Kidney tubule cell (primary cell): ENCODE measurements around the gene DNAH14.
"Not testable (repeated sequence)": the region's sequence is repeated elsewhere in the genome, so short reads cannot be mapped to it uniquely, and the experiment has no call there.

Experiments
- DNase-seq: peaks from one replicate; pipeline ENCODE4 v3.0.0-alpha.2; 2018; ENCODE audit warnings: low spot score

Gene DNAH14

DNA sequence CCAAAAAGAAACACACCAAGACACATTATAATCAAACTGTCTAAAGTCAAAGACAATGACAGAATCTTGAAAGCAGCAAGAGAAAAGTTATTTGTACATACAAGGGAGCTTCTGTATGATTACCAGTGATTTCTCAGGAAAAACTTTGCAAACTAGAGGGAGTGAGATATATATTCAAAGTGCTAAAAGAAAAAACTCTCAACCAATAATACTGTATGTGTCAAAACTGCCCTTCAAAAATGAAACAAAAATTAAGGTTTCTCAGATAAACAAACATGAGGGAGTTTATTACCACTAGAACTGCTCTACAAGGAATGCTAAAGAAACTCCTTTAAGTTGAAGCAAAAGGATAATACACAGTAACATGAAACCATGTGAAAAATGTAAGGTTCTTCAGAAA is 418.9 kb downstream of the DNAH14 start:
- no peak for DNase-seq

DNA sequence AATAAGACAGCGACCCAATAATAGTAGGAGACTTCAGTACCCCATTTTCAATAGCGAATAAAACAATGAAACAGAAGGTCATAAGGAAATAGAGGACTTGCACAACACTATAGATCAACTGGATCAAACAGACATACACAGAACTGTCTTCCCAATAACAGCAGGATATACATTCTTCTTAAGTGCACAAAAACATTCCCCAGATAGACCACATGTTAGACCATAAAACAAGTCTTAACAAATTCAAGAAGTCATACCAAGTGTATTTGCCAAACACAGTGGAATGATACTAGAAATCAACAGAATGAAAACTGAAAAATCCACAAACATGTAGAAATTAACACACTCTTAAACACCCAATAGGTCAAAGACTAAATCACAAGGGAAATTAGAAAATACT is 420.4 kb downstream of the DNAH14 start:
- DNase-seq = no peak

DNA sequence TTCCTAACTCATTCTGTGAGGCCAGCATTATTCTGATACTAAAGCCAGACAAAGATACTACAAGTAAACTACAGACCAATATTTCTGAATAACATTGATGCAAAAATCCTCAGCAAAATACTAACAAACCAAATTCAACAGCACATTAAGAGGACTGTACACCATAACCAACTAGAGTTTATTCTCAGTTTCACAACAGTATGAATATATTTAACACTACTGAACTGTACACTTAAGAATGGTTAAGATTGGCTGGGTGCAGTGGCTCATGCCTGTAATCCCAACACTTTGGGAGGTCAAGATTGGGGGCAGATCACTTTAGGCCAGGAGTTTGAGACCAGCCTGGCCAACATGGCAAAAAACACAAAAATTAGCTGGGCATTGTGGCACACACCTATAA is 421.4 kb downstream of the DNAH14 start:
- no peak for DNase-seq

DNA sequence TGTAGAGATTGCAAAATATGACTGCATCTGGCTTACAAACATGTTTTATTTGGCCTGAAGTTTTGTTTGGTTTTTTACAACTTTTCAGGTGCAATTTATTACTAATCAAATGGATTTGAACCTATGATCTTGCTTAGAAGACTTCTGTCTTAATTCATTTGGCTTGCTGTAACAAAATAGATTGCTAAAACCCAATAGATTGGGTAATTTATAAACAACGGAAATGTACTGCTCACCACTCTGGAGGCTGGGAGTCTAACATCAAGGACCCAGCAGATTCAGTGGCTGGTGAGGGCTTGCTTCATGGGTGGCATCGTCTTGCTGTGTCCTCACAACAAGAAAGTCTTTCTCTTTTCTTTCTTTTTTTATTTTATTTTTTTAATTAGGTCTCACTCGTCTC is 425.4 kb downstream of the DNAH14 start:
- DNase-seq = no peak

DNA sequence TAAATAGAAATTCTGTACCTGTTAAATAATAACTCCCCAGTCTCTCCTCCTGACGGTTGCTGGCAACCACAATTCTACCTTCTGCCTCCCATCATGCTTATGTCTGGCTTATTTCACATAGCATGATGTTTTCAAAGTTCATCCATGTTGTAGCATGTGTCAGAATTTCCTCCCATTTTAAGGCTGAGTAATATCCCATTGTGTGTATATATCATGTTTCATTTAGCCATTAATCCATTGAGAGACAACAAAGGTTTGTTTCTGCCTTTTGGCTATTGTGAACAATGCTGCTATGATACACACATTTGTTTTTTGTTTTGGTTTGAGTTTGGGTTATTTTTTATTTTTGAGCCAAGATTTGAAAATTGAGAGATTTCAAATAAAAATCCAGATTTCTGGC is 426.4 kb downstream of the DNAH14 start:
- no peak for DNase-seq

DNA sequence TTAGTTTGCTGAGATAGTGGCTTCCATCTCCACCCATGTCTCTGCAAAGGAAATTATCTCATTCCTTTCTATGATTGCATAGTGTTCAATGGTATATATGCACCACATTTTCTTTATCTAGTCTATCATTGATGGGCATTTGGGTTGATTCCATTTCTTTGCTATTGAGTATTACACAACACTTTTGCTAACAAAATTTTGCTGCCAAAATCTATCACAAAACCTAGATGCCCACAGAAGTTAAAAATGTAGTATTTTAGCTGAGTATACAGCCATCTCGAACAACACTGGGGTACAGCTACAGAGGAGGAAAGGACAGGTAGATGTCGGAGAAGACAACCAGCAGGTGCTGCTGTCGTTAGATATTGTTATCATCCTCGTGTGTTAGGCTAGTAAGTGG is 430.6 kb downstream of the DNAH14 start:
- DNase-seq = no peak

DNA sequence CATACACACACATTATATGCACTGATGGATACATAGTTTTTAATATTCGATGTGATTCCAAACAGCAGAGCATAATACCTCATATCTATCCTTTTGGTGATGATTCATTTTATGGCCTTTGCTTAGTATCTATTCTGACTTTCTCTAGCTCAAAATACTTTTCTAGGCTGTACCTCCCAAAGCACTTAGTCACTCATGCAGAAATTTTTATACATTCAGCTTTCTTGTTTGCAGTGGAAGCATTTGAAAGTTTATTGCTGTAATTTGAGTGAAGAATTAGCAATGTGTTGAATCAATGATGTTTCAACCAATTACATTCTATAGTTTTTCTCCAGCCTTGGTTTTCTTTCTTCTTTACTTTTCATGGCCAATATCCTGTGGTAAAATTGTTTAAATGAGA is 431.7 kb downstream of the DNAH14 start:
- DNase-seq = no peak

DNA sequence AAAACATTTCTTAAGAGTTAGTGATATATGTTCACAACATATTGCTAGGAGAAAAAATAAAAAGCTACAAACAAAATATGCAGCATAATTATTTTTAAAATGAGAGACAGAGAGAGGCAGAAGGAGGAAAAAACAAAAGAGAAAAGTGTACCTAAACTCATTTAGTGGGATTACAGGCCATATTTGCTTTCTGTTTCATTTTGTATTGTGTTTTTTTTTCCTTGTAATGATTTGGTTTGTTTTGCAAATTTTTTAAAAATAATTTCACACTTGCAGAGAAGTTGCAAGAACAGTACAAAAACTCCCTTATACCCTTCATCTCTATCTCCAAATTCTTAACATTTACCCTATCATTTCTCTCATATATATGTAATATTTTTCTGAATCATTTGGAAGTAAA is 433.3 kb downstream of the DNAH14 start:
- no peak for DNase-seq

DNA sequence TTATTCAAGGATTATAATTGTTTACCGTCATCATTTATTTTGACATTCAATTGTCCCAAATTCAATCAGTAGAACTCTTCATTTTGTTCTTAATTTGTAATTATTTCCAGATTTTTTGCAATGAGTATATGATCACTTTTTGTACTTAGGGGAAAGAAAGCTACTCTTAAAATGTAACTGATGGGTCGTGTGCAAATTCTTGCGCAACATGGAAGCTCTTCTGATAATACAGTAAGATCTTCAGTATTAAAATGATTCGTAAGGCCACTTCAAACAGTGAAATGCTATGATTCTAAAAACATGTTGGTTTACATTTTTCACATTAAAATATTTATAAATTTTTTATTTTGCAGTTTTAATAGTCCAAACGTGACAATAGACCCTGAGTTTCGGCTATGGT is 435.0 kb downstream of the DNAH14 start:
- no peak for DNase-seq

DNA sequence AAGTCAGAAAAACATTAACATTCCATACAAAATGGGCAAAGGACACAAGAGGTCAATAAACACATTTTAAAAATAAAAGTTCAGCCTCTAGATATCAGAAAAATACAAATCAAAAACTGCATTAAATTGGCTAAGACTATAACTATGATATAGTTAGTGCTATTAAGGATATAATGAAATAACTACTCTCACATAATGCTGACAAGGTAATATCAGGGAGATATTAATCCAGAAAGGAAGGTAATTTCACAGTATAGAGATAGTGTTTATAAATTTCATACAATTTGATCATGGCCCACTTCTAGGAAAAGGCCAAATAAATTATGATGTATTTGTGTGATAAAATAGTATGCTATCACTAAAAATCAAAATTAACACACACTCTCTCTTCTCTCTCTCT is 436.5 kb downstream of the DNAH14 start:
- no peak for DNase-seq

DNA sequence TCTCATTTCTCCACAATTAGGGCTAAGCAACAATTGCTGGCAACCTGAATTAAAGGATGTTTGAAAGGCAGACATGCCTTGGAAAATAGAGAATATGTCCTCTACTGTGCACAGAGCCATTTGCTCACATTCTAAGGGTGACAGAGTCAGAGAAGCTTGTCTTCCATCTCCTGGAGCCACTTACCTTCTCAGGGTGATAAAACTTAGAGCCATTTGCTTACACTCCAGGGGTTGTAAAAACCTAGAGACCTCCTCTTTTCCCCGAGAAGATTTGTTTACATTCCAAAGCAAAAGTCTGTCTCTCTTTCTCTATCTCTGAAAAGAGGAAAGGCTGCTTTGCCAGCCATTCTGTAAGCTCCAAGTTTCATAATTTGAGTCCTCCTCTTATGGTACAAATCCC is 437.1 kb downstream of the DNAH14 start:
- DNase-seq = no peak

DNA sequence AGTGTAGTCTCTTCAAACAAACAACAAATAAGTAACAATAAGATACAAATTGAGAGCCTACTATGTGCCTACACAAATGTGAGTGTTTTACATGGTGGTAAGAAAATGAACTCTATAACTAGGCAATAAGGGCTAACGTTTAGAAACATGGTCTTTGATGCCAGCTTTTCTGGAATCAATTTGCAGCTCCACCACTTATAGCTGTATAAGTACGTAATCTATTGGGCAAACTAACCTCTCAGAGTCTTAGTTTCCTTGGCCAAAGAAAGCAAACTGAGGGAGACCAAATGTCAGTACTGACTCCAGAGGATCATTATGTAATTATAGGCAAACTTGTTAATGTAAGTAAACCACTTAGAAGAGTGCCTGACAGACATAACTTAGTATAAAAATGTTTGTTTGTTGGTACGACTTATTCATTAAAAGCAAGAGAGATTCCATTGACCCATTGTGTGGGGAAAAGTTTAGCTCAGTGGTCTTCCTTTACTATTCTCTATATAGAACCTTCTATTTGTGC is 438.6 kb downstream of the DNAH14 start:
- DNase-seq = no peak

DNA sequence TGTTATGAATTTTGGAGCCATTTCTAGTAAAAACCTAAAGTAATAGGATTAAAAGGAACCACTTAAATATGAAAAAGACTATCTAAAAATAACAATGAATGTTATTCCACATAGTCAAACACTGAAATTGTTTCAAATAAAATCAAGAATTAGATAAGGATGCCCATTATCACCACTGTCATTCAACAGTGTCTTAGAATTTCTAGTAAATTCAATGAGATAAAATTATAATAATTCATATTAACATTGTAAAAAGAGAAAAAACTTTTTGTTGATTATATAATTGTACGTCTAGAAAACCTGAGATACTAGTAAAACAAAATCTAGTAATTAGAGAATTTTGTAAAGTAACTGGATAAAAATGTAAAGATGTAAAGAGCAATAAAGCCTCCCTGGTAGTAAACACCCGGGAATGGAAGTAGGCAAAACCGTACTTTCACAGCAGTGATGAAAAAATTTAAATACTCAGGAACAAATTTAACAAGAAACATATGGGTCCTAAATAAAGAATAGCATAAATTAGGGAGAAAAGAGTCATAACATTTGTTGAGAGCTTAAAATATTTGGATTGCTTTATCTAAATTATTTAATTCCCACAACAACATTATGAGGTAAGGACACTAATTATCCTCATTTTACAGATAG is 442.0 kb downstream of the DNAH14 start:
- no peak for DNase-seq

DNA sequence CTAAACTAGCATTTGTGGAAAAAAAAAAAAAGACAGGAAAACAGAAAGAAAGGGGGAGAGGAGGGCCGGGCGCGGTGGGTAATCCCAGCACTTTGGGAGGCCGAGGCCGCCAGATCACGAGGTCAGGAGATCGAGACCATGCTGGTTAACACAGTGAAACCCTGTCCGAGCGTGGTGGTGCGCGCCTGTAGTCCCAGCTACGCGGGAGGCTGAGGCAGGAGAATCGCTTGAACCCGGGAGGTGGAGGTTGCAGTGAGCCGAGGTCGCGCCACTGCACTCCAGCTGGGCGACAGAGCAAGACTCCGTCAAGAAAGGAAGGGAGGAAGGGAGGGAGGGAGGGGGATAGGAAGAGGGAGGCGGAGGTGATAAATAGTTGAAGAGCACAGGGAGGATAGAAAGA is 443.7 kb downstream of the DNAH14 start:
- no peak for DNase-seq

DNA sequence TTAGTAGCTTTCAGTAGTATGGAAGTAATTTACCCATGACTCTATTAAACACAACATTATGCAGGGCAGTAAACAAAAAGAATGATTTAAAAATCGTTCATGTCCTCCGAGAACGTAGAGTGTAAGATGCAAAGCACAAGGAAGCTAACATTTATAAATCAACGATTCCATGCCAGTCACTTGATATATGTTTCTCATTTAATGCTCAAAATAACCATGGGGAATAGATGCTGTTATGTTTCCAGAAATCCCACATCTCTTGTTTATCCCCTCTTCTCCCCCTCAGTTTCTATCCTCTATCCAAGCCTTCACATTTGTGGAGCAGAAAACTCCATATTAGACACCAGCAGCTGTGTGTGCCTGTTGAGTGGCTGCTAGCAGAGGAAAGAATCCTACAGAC is 445.5 kb downstream of the DNAH14 start:
- DNase-seq = no peak

DNA sequence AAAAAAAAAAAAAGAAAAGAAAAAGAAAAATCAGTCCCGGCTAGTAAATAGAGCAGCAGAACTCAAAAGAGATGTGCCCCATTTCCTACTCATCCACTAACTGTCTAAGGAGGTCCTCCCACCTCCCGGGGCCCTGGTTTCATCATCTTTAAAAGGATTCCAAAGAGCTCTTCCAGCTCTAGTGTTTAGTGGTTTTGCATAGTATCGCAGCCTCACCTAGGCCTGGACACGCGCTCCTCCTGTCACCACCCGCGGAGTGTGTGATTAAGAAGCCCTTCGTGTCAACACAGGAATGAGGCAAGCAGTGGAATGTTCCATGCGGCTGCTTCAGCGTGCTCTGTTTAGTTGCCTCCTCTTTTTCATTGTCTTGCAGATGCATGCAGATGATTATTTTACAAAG is 449.4 kb downstream of the DNAH14 start:
- peak; percentile 52 for DNase-seq

DNA sequence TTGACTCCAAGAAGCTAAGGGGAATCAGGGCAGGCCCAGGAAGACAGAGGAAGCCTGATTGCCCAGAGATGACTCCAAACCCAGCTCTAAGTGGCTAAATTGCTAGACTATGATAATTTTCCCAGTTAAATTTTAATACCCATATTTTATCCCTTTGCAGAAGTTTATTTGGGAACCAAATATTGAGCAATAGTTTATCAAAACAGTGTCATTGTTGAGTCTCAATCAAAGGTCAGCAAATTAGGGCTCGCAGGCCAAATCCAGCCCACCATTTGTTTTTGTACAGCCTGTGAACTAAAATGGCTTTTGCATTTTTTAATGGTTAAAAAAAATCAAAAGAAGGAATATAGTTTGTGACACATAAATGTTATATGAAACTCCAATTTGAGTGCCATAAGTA is 451.2 kb downstream of the DNAH14 start:
- no peak for DNase-seq

DNA sequence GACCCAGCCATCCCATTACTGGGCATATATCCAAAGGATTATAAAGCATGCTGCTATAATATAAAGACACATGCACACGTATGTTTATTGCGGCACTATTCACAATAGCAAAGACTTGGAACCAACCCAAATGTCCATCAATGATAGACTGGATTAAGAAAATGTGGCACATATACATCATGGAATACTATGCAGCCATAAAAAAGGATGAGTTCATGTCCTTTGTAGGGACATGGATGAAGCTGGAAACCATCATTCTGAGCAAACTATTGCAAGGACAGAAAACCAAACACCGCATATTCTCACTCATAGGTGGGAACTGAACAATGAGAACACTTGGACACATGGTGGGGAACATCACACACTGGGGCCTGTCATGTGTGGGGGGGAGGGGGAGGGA is 457.4 kb downstream of the DNAH14 start:
- not testable (repeated sequence) for DNase-seq

DNA sequence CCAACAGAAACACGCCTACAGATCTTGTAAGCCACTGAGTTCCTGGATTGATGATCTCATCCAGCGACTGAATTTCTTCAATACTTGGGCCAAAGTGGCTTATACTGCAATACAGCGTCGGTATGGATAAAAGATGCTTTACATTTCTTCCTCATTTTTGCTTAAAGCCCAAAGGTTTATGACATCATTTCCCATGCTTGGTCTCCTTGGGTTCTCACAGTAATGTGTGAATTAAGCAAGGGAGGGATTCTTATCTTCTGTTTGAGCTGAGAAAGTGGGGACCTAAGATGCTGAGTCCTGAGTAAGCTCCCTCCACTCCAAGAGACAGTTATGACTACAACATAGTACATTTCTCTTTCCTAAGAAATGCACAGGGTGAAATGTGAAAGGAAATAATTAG is 458.9 kb downstream of the DNAH14 start:
- no peak for DNase-seq

DNA sequence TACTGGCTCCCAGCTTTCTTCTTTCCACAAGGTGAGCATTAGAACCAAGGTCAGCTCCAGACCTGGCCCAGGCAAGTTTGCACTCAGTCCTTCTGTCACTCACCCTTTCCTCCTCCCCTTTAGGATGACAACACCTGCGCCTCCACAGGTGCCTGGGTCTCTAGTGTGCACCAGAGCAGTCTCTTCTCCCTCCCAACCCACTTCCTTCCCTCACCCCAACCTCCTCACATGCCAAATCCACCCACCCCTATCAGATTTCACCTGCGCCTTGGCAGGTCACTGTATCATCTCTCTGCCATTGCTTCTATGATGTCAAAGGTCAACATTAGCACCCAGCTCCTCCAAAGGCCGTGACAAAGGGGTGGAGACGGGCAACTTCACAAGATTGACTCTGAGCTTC is 460.4 kb downstream of the DNAH14 start:
- no peak for DNase-seq

DNA sequence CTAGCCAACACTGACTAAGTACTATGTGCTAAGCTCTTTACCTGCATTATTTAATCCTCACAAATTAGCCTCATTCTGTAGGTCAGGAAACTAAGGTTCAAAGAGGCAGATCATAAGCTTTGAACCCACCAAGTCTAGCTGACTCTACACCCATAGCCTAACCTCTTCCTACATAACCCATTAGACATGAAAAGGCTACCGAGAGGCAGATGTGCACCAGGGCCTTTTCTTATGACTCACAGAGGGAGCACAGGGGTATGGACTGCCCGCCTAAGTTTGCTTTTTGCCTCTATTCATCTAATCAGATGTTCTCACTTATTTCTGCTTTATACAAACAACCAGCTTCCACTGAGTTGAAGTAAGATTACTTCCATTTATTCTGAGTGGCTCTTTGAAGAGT is 466.9 kb downstream of the DNAH14 start:
- no peak for DNase-seq

DNA sequence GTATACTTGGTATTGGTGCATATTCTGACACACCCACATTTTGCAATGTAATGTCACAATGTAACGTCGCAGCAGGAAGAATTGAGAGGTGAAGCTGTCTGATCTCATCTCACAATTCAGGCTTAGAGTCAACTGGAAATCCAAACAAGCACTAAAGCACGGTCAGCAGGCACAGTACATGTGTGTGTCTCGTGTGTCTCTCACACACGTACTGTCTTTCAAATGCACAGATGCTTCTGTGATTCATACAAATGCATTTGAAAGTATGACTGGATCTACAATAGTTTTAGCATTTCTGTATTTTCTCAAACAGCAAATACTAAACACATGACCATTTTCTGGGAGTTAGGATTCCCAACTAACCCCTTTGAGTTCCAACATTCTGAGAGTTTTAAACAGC is 471.5 kb downstream of the DNAH14 start:
- no peak for DNase-seq

DNA sequence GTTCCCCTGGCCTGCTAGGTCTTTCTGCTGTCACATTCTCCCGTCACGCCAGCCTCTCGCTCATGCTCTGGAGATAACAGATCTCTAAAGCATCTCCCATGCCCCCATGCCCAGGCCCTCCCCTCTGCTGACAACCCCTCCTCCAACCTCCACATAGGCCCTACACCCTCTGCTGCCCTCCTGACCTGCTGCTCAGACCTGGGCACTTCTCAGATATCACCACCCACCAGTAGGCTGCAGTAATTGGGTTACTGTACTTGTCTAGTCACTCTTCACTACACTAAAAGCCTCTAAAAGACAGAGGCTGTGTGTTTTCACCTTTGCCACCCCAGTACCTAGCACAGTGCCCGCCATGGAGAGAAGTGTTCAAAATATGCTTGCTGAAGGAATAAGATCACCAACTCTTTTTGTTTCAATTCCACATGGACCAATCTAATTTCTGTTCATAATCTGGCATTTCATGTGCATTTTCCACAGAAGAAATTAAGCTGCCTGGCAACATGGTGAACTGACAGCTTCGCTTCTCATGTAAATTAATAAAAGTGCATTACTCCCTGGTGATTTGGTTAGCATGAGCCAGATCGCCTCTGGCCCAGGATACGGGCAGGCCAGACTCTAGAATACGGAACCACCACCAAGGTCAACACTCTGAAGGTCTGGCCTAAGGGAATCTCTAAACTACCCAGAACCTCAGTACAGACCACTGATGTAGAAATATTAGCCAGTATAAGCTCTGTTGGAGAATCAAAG is 477.7 kb downstream of the DNAH14 start:
- no peak for DNase-seq

DNA sequence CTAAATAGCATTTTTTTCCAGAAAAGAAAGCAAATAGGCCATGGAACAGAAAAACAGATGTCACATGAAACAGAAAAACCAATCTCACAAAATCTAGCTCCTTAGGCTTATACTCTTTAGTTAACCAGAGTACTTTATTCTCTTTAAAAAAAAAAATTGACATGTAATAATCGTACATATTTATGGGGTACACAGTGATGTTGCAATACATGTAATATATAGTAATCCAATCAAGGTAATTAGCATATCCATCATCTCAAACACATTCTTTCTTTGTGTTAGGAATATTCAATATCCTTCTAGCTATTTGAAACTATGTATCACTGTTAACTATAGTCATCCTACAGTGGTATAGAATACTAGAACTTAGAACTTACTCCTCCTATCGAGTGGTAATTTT is 478.3 kb downstream of the DNAH14 start:
- DNase-seq = no peak
